Measurements from ENCODE around the gene NELFE. TPM values are rescaled to one million over a fixed set of nuclear protein-coding genes. Genes with fewer than 3 reads are reported as not detected.

The NELFE gene
- total and polyA plus RNA-seq, 4 donors = 42.2 to 71.5 (median 58.7) TPM

DNA sequence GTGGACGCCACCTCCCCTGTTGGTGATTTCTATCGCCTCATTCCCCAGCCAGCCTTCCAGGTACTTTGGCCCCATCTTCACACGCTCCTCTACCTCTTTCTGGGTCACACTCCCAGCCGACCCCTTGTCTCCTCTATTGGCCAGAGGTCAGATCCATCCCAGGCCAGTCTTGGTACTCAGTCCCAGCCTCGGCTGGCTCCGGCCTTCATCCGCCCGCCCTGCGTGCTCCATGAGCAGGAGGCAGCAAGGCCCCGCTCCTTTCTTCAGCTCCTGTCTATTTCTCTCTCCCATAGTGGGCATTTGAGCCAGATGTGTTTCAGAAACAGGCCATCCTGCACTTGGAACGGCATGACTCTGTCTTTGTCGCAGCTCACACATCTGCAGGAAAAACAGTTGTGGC is 2.8 kb upstream of the NELFE start:
- Histone ChIP-seq H3K9me3 (ENCODE audit: control insufficient read depth, low read length) (no peaks in the 10 kb centered on the region), H3K27ac (ENCODE audit: low read depth in 1 of 2, low read length in 2 of 2) (no peak overlapping the region), H3K4me3 (ENCODE audit: low read length in 2 of 2) (no peak overlapping the region), H3K27me3 (ENCODE audit: control insufficient read depth in 1 of 2, insufficient read depth in 2 of 2, low read length in 1 of 2) (no peaks in the 10 kb centered on the region), H3K4me1 (ENCODE audit: control insufficient read depth in 1 of 2, insufficient read depth in 2 of 2, low read length in 2 of 2) (no peaks in the 10 kb centered on the region), H3K36me3 (ENCODE audit: control insufficient read depth in 1 of 2, insufficient read depth in 2 of 2, low read length in 1 of 2) (peaks cover 0 to 11% of the 10 kb centered on the region in 2 donors)
- no peak for ATAC-seq (ENCODE audit: low FRiP score)
- intact Hi-C loops (cut with DNase I) = no loop called here
- no peak for DNase-seq
- 90 to 93% methylated on average over 12 of the region's 12 CpGs for WGBS, 2 donors

GRCh38 chr6:31958412-31958740 is 395 bp downstream of the NELFE start:
- H3K4me1 ChIP-seq (ENCODE audit: control insufficient read depth in 1 of 2, insufficient read depth in 2 of 2, low read length in 2 of 2) = no peaks in the 10 kb centered on the region
- peak overlapping the region; percentile 67 to 73 for H3K4me3 ChIP-seq (ENCODE audit: low read length in 2 of 2)
- H3K27ac ChIP-seq (ENCODE audit: low read depth in 1 of 2, low read length in 2 of 2) = peak overlapping the region in 1 of 2 donors; percentile 51
- WGBS, 2 donors = 7 to 9% methylated on average over 11 of the region's 11 CpGs
- DNase-seq (no peak), ATAC-seq (ENCODE audit: low FRiP score) (peak; percentile 4)
- H3K36me3 ChIP-seq (ENCODE audit: control insufficient read depth in 1 of 2, insufficient read depth in 2 of 2, low read length in 1 of 2) = peaks cover 0 to 4% of the 10 kb centered on the region in 2 donors
- intact Hi-C loops (cut with DNase I) = no loop called here
- H3K27me3 ChIP-seq (ENCODE audit: control insufficient read depth in 1 of 2, insufficient read depth in 2 of 2, low read length in 1 of 2) = no peaks in the 10 kb centered on the region
- H3K9me3 ChIP-seq (ENCODE audit: control insufficient read depth, low read length) = no peaks in the 10 kb centered on the region

GRCh38 chr6:31956796-31957195 is 2.0 kb downstream of the NELFE start:
- H3K4me3 ChIP-seq (ENCODE audit: low read length in 2 of 2) = no peak overlapping the region
- 65 to 87% methylated on average over 3 of the region's 3 CpGs for WGBS, 2 donors
- DNase-seq (no peak), ATAC-seq (ENCODE audit: low FRiP score) (no peak)
- H3K4me1 ChIP-seq (ENCODE audit: control insufficient read depth in 1 of 2, insufficient read depth in 2 of 2, low read length in 2 of 2) = no peaks in the 10 kb centered on the region
- no peak overlapping the region for H3K27ac ChIP-seq (ENCODE audit: low read depth in 1 of 2, low read length in 2 of 2)
- no peaks in the 10 kb centered on the region for H3K9me3 ChIP-seq (ENCODE audit: control insufficient read depth, low read length)
- H3K36me3 ChIP-seq (ENCODE audit: control insufficient read depth in 1 of 2, insufficient read depth in 2 of 2, low read length in 1 of 2) = peaks cover 0 to 6% of the 10 kb centered on the region in 2 donors
- H3K27me3 ChIP-seq (ENCODE audit: control insufficient read depth in 1 of 2, insufficient read depth in 2 of 2, low read length in 1 of 2) = no peaks in the 10 kb centered on the region
- intact Hi-C loops (cut with DNase I) = no loop called here

DNA sequence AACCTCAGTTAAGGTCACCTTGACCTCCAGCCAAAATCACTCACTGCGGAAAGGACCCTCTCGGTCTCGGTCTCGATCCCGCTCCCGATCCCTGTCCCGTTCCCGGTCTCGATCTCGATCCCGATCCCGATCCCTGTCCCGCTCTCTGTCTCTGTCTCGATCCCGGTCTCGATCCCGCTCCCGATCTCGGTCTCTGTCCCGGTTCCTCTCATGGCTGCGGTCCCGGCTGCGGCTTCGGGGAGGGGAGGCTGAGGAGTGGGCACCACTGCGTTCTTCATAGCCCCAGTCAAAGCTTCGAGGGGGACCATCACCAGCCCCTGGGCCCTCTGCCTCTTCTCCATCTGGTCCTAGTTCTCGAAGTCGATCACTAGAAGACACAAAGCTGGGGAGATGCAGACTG is 4.3 kb downstream of the NELFE start:
- H3K4me3 ChIP-seq (ENCODE audit: low read length in 2 of 2) = no peak overlapping the region
- 95 to 97% methylated on average over 28 of the region's 28 CpGs for WGBS, 2 donors
- H3K27me3 ChIP-seq (ENCODE audit: control insufficient read depth in 1 of 2, insufficient read depth in 2 of 2, low read length in 1 of 2) = no peaks in the 10 kb centered on the region
- no peak overlapping the region for H3K27ac ChIP-seq (ENCODE audit: low read depth in 1 of 2, low read length in 2 of 2)
- H3K9me3 ChIP-seq (ENCODE audit: control insufficient read depth, low read length) = no peaks in the 10 kb centered on the region
- H3K4me1 ChIP-seq (ENCODE audit: control insufficient read depth in 1 of 2, insufficient read depth in 2 of 2, low read length in 2 of 2) = no peaks in the 10 kb centered on the region
- H3K36me3 ChIP-seq (ENCODE audit: control insufficient read depth in 1 of 2, insufficient read depth in 2 of 2, low read length in 1 of 2) = peaks cover 0 to 6% of the 10 kb centered on the region in 2 donors
- peak in 1 of 2 donors; percentile 45 for DNase-seq
- intact Hi-C loops (cut with DNase I) = loop anchor here in 1 of 2 donors (5.0 kb wide), 3 partner anchors 52 to 272 kb away; partner anchors contain the start of genes DDAH2, LY6G5C and ZBTB12
- ATAC-seq (ENCODE audit: low FRiP score) = no peak

- ATAC-seq (ENCODE audit: low FRiP score) (no peak), DNase-seq (no peak)
- intact Hi-C loops (cut with DNase I) = loop anchor here in 1 of 2 donors (5.0 kb wide), 3 partner anchors 51 to 271 kb away; partner anchors contain the start of genes DDAH2, LY6G5C and ZBTB12
- H3K36me3 ChIP-seq (ENCODE audit: control insufficient read depth in 1 of 2, insufficient read depth in 2 of 2, low read length in 1 of 2) = peaks cover 0 to 6% of the 10 kb centered on the region in 2 donors
- 76 to 78% methylated on average over 5 of the region's 5 CpGs for WGBS, 2 donors
- no peaks in the 10 kb centered on the region for H3K4me1 ChIP-seq (ENCODE audit: control insufficient read depth in 1 of 2, insufficient read depth in 2 of 2, low read length in 2 of 2)
- no peak overlapping the region for H3K4me3 ChIP-seq (ENCODE audit: low read length in 2 of 2)
- no peaks in the 10 kb centered on the region for H3K9me3 ChIP-seq (ENCODE audit: control insufficient read depth, low read length)
- H3K27ac ChIP-seq (ENCODE audit: low read depth in 1 of 2, low read length in 2 of 2) = no peak overlapping the region
- no peaks in the 10 kb centered on the region for H3K27me3 ChIP-seq (ENCODE audit: control insufficient read depth in 1 of 2, insufficient read depth in 2 of 2, low read length in 1 of 2)
Observed at GRCh38 chr6:31952890-31953289, 5.9 kb downstream of the NELFE start.

- DNase-seq (peak; percentile 80 to 90), ATAC-seq (ENCODE audit: low FRiP score) (peak; percentile 62)
- Histone ChIP-seq H3K27me3 (ENCODE audit: control insufficient read depth in 1 of 2, insufficient read depth in 2 of 2, low read length in 1 of 2) (no peaks in the 10 kb centered on the region), H3K27ac (ENCODE audit: low read depth in 1 of 2, low read length in 2 of 2) (no peak overlapping the region), H3K36me3 (ENCODE audit: control insufficient read depth in 1 of 2, insufficient read depth in 2 of 2, low read length in 1 of 2) (peaks cover 0 to 6% of the 10 kb centered on the region in 2 donors), H3K4me3 (ENCODE audit: low read length in 2 of 2) (no peak overlapping the region), H3K9me3 (ENCODE audit: control insufficient read depth, low read length) (no peaks in the 10 kb centered on the region), H3K4me1 (ENCODE audit: control insufficient read depth in 1 of 2, insufficient read depth in 2 of 2, low read length in 2 of 2) (no peaks in the 10 kb centered on the region)
- WGBS, 2 donors = 32 to 36% methylated on average over 5 of the region's 5 CpGs
- intact Hi-C loops (cut with DNase I) = loop anchor here in 1 of 2 donors (5.0 kb wide), 3 partner anchors 50 to 270 kb away; partner anchors contain the start of genes DDAH2, LY6G5C and ZBTB12
Observed at GRCh38 chr6:31952140-31952805, 6.5 kb downstream of the NELFE start.

GRCh38 chr6:31949926-31950548 is 8.7 kb downstream of the NELFE start:
- H3K36me3 ChIP-seq (ENCODE audit: control insufficient read depth in 1 of 2, insufficient read depth in 2 of 2, low read length in 1 of 2) = peaks cover 0 to 6% of the 10 kb centered on the region in 2 donors
- 76 to 81% methylated on average over 7 of the region's 7 CpGs for WGBS, 2 donors
- ATAC-seq (ENCODE audit: low FRiP score) = no peak
- H3K4me1 ChIP-seq (ENCODE audit: control insufficient read depth in 1 of 2, insufficient read depth in 2 of 2, low read length in 2 of 2) = no peaks in the 10 kb centered on the region
- H3K27ac ChIP-seq (ENCODE audit: low read depth in 1 of 2, low read length in 2 of 2) = no peak overlapping the region
- H3K27me3 ChIP-seq (ENCODE audit: control insufficient read depth in 1 of 2, insufficient read depth in 2 of 2, low read length in 1 of 2) = no peaks in the 10 kb centered on the region
- H3K4me3 ChIP-seq (ENCODE audit: low read length in 2 of 2) = no peak overlapping the region
- H3K9me3 ChIP-seq (ENCODE audit: control insufficient read depth, low read length) = no peaks in the 10 kb centered on the region
- intact Hi-C loops (cut with DNase I) = loop anchor here (5.0 kb wide), 3 partner anchors 48 to 268 kb away; partner anchors contain the start of genes ZBTB12 (in 2 of the 2), DDAH2 (in 1 of the 2) and LY6G5C (in 1 of the 2)
- DNase-seq = peak; percentile 10 to 32

- intact Hi-C loops (cut with DNase I) = loop anchor here in 1 of 2 donors (5.0 kb wide), 1 partner anchor 47 kb away; the partner anchor contains the start of gene ZBTB12
- 84 to 86% methylated on average over 6 of the region's 6 CpGs for WGBS, 2 donors
- peak; percentile 38 to 64 for DNase-seq
- Histone ChIP-seq H3K27me3 (ENCODE audit: control insufficient read depth in 1 of 2, insufficient read depth in 2 of 2, low read length in 1 of 2) (no peaks in the 10 kb centered on the region), H3K36me3 (ENCODE audit: control insufficient read depth in 1 of 2, insufficient read depth in 2 of 2, low read length in 1 of 2) (peaks cover 0 to 4% of the 10 kb centered on the region in 2 donors), H3K27ac (ENCODE audit: low read depth in 1 of 2, low read length in 2 of 2) (no peak overlapping the region), H3K9me3 (ENCODE audit: control insufficient read depth, low read length) (no peaks in the 10 kb centered on the region), H3K4me3 (ENCODE audit: low read length in 2 of 2) (no peak overlapping the region), H3K4me1 (ENCODE audit: control insufficient read depth in 1 of 2, insufficient read depth in 2 of 2, low read length in 2 of 2) (no peaks in the 10 kb centered on the region)
- no peak for ATAC-seq (ENCODE audit: low FRiP score)
Observed at GRCh38 chr6:31948753-31949413, 9.9 kb downstream of the NELFE start.
